Stimulated activated CD4-positive, alpha-beta T cell treated with anti-CD3 and anti-CD28 coated beads, Interleukin-1b, Interleukin-23, amount 100 ng/mL, for 4 hours (primary cell): Measurements from ENCODE around the gene PGM3.
"Not testable (repeated sequence)": the region's sequence is repeated elsewhere in the genome, so short reads cannot be mapped to it uniquely, and the experiment has no call there.

Source experiments
- DNase-seq, 2 donors: peaks; one replicate each; pipeline ENCODE4 v3.0.0-alpha.2; 2020; ENCODE audit warnings: low read depth in 2 of 2

PGM3 gene

DNA sequence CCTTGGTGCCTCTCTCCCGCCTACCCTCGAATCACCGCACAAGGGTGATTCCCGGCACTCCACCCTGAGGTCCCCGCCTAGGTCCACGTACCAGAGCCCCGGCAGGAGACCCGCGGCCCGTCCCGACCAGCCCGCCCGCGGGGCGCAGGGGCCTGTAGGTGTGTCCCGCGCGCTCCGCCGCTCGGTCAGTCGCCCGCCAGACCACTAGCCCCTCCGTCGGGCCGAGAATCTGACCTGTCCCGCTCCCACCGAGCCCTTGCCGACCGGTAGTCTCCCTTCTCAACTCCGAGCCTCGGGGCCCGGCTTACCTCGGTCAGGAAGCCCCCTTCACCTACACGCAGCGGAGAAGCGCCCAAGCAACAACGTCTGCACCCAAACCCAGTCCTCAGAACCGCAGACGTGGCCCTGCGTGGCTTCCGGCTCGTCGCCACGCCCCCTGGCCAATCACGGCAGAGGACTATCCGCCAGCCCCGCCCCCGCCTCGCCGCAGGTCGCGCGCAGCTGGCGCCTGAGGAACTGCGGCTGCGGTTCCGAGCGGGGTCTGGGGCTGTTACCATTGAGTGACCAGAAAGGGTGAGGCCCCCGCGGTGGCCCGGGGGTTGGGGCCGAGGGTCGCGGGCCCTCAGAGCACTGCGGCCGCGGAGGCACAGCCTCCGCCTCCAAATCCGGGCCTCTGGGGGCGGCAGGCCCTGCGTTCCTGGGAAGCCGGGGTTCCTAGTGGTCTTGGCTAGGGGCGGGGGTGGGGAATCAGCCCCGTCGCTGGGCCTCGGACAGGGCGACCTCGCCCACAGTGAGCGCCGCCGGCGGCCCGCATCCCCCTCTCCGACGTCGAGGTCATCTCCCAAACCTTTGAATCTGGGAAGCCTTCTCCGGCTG, at the start of gene PGM3, which contains the start of gene RWDD2A:
Gene PGM3 (minus strand): TSS at position 395 of the 876 bp plus-strand sequence. CDS start 2,253 bp downstream, outside the sequence.
Gene RWDD2A (plus strand): TSS at position 487 of the 876 bp plus-strand sequence. CDS start 1,095 bp downstream, outside the sequence.
- DNase-seq = peak; percentile 81 to 88

GRCh38 chr6:83231146-83231545, 38.1 kb upstream of the PGM3 start:
- DNase-seq = no peak

GRCh38 chr6:83226517-83226916, 33.5 kb upstream of the PGM3 start:
- DNase-seq = no peak

- no peak for DNase-seq
Measured at GRCh38 chr6:83221889-83222479, 28.9 kb upstream of the PGM3 start.

GRCh38 chr6:83221276-83221675, 28.2 kb upstream of the PGM3 start:
- DNase-seq = no peak

- no peak for DNase-seq
Measured at GRCh38 chr6:83220121-83220520, 27.1 kb upstream of the PGM3 start.

- no peak for DNase-seq
Measured at GRCh38 chr6:83218646-83219045, 25.6 kb upstream of the PGM3 start.

- DNase-seq = no peak
Measured at GRCh38 chr6:83216806-83217205, 23.7 kb upstream of the PGM3 start.

DNA sequence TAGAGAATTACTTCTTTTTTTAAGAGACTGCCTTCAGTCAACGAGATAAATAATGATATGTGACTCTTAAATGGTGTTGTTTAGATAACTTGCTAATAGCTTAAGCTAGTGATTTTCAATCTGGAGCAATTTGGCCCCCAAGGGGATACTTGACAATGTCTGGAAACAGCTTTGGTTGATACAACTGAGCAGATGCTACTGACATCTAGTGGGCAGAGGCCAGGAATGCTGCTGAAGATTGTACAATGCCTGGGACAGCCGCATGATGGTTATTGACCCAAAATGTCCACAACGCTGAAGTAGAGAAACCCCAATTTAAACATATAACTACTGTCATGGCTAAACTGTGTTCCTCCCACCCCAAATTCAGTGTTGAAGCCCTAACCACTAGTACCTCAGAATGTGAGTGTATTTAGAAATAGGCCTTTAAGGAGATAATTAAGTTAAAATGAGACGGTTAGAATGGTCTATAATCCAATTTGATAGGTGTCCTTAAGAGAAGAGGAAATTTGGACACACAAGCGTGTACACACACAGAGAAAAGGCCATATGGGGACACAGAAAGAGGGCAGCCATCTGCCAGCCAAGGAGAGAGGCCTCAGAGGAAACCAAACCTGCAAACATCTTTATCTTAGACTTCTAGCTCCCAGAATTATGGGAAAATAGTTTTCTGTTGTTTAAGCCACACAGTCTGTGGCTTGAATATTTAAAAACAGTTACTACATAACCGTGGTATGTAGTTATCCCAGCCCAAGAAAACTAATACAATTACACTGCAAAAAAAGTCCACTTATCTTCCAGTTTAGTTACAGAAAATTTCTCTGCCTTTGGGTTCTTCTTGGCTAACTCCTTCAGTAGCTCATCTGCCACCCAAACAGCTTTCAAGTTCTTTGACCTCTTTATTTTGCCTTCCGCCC, 22.3 kb upstream of the PGM3 start:
- peak in 1 of 2 donors; percentile 37 for DNase-seq

DNA sequence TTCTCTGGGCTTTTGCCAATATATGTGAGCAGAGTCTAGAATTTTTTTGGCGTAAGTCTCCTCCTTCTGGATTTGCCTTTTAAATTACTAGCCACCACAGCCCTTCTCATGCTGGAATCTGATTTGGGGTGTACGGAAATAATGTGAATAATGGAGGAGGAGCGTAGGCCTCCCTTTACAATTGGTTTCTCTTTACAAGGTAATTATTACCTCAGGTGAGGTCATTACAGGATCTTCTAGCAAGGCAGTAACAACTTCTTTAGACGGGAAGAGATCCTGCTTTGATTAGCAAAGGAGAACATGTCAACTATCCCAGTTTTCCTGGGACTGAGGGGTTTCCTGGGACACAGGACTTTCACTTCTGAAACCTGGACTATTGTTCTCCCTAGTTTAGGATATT, 9.0 kb upstream of the PGM3 start:
- DNase-seq = no peak

DNA sequence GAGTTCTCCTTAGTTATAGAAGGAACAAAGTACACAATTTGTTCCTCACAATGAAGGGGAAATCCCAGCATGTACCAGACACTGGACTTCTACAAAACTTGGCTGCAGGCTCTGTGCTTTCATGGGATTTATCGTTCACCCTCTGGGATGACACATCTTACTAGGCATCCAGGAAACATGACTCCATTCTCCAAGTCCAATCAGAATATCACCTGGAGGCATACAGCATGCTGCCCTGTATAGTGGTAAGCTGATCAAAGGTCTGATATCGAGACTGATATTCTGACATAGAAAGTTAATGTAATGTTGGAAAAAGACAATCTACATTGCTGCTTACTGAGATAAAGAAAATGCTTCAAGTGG, 6.8 kb upstream of the PGM3 start:
- DNase-seq = no peak

GRCh38 chr6:83199173-83199862, 6.3 kb upstream of the PGM3 start:
- DNase-seq = no peak

GRCh38 chr6:83198486-83199172, 5.6 kb upstream of the PGM3 start:
- no peak for DNase-seq

DNA sequence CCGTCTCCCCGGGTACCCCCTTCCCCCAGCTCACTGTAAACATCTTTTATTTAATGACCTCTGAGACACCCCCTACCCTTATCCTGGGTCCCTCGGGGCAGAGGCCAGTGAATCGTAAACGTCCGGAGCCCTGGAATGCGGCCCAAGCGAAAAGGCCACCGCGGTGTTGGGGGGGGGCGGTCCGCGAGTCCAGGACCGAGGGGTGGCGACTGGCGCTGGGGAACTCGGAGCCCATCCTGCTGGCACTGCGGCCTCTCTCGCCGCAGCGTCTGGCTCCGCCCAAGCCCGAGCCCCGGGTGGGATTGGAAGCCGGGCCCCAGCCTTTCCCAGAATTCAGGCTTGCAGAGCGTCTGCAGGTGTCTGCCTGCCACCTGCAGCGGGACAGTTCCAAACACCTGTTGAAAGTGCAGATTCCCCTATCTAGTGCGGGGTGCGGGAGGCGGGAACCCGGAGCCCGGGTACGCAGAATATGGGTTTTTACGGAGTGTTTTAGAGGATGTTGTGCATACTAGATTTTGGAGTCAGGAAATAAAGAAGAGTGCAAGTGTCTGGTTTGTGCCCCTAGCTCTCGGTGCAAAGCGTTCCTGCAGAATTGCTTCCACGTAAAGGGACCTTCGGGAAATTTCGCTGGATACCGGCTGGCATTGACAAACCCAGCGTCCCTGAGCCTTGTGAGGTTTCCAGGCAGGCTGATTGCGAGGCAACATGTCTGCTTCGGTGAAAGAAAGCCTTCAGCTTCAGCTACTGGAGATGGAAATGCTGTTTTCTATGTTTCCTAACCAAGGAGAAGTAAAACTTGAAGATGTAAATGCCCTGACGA, 892 bp upstream of the PGM3 start:
- DNase-seq = no peak

DNA sequence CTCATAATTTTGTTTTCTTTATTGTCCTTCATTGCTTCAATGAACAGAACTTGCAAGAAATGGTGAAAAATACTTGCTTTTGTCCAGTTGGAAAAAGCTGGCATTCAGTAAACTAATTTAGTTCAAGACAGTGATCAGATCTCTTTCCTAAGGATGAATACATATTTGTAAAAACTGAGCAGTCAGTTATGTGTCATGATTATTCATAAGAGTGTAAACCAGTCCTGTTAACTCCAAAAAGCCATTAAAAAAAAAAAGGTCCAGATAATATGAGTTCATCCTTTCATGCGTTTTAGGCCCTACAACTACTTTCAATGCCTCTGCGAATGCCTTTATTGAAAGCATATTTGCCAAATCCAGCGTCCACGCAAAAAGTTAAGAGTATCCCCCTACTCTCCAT, 609 bp downstream of the PGM3 start:
- no peak for DNase-seq

- not testable (repeated sequence) for DNase-seq
Measured at GRCh38 chr6:83191974-83192373, 1.1 kb downstream of the PGM3 start.

DNA sequence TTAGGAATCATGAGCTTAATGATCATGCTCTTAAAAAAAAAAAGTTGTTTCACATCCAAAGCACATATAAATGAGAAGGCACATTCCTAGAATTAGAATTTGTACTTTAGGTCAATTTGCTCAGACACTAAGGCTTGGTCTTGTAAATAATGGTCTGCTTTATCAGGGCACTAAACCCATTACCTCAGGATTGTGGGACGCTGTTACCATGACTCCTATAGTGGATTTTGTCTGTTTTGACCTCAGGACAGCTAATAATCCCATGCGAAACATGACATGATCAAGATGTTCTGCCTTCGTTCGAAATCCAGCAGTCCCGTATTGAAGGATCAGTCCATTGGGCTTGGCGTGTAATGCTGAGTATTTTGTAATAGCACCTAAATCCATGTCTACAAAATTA, 2.4 kb downstream of the PGM3 start:
- DNase-seq = no peak

DNA sequence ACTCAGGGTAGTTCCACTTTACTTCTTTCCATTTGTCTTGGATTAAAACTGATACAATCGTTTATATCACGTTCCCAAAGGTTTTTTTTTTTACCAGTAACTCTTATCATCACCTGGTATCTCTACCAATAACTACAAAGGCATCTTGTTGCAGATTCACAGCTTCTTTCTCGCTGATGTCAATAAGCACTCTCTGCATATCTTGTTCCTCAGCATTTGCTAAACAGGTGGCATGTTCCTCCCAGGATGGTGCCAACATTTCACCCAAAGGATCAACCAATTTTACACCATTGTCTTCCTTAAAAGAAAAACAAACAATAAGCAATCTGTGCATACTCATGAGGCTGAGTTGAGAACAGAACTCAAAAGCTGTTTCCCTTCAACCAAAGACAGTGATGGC, 4.6 kb downstream of the PGM3 start:
- DNase-seq = no peak

DNA sequence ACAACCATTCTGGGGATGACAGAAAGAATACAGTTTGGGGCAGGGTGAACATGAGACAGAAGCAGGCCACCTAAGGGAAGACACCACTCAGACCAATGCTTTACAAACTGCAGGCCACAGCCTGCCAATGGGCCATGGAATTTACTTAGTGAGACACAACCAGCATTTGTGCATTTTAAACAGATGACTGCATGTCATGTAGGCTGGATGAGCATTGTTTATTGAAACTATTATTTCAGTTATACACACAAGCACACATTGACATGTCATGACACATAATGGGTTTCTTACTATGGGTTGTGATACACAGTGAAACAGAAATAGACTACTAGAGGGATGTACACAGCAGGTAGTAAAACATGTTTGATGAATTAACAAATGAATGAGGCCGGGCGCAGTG, 8.0 kb downstream of the PGM3 start:
- DNase-seq = no peak
